Measurements from ENCODE around the gene KISS1R. TPM values are rescaled to one million over a fixed set of nuclear protein-coding genes. Genes with fewer than 3 reads are reported as not detected.
"Not testable (repeated sequence)": the region's sequence is repeated elsewhere in the genome, so short reads cannot be mapped to it uniquely, and the experiment has no call there.

Gene KISS1R
- total RNA-seq, 5 donors from 2014 or later (not counting 1 experiment from before 2014, with no cell fraction given): 1.5 to 4.9 (median 2.8) TPM

DNA sequence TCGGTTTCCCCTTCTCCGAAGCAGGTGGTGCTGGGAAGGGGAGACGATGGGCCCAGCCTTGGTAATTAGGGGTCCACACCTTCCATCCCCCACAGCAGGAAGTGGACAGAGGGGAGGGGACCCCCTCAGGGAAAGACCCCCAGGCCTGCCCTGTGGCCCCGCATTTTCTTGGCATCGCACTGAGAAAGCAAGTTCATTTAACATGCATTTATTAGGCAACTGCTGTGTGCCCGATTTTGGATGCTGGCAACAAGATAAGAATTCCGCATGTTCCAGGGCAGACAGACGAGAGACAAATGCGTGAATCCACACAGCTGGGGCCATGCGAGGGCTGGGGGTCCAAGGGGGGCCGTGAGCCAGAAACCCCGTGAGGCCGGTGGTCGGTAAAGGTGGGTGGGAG lies 37.1 kb downstream of the KISS1R start:
- POLR2A ChIA-PET: no interaction called here
- H3K27me3 ChIP-seq (replicated peaks in 1 of 2; ENCODE audit: control insufficient read depth in 2 of 2, extremely low read depth in 1 of 2, insufficient read depth in 2 of 2, low read length in 1 of 2): no peaks in the 10 kb centered on the region
- no peak overlapping the region for H3K4me3 ChIP-seq (ENCODE audit: control insufficient read depth in 1 of 2, extremely low read depth in 1 of 2, low read length in 1 of 2)
- Mint-ChIP-seq H3K4me3 (no peak overlapping the region), H3K36me3 (no peaks in the 10 kb centered on the region), H3K27me3 (no peaks in the 10 kb centered on the region), H3K4me1 (peaks cover 9 to 18% (median 12%) of the 10 kb centered on the region in 3 donors), H3K27ac (no peak overlapping the region), H3K9me3 (no peaks in the 10 kb centered on the region)
- 91% methylated on average over 11 of the region's 14 CpGs for WGBS (ENCODE audit: insufficient coverage)
- H3K36me3 ChIP-seq (ENCODE audit: control insufficient read depth in 2 of 2, extremely low read depth in 1 of 2, insufficient read depth in 1 of 2, low read length in 1 of 2): no peaks in the 10 kb centered on the region
- no peaks in the 10 kb centered on the region for H3K9me3 ChIP-seq
- peaks cover 2 to 28% of the 10 kb centered on the region in 2 experiments for H3K4me1 ChIP-seq (ENCODE audit: control insufficient read depth in 1 of 2, extremely low read depth in 1 of 2, insufficient read depth in 2 of 2, low read length in 2 of 2)
- CTCF ChIA-PET: no interaction called here
- DNase-seq (no peak), ATAC-seq (replicated peaks in 1 of 4) (no peak)
- H3K27ac ChIP-seq (ENCODE audit: low read length): no peak overlapping the region

DNA sequence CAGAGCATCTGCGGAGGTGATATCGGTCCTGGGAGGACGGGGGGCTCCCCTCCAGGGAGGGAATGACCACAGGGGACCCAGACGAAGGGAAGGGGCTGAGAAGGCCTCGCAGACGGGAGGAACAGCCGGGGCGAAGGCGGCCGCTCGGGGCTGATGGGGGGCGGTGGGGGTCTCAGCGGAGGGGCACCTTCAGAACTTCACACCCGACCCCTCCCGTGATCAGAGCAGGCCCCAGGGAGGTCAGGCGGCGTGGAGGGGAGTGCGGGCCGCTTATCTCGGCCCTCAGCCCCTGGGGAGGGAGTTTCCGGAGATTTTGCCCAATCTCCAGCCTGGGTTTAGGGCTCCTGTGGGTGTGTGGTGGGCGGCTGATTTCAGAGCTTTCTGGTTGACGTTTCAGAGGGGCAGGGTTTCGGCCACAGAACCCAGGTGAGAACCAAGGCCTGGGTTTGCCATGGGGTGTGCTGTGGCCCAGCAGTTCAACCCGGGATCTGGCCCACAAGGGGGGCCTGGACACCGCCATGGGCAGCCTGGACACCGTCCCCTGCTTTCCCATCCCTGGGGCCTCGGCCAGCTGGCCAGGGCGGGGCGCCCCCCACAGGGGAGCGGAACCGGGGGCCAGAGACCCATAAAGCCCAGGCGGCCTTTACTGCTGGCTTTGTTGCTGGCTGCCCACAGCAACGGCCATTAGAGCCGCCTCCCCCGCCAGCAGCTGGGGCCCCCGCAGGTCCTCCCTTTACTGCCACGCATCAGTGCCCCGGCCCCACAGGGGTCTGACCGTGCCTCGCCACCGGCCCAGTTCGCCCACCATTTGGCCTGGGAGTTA lies 37.8 kb downstream of the KISS1R start:
- DNase-seq (no peak), ATAC-seq (replicated peaks in 1 of 4) (no peak)
- 84% methylated on average over 41 of the region's 43 CpGs for whole genome bisulfite sequencing (ENCODE audit: insufficient coverage)
- H3K27ac Mint-ChIP-seq: no peak overlapping the region
- no peaks in the 10 kb centered on the region for H3K36me3 Mint-ChIP-seq
- Histone ChIP-seq H3K4me1 (ENCODE audit: control insufficient read depth in 1 of 2, extremely low read depth in 1 of 2, insufficient read depth in 2 of 2, low read length in 2 of 2) (peaks cover 2 to 28% of the 10 kb centered on the region in 2 experiments), H3K9me3 (no peaks in the 10 kb centered on the region), H3K27me3 (replicated peaks in 1 of 2; ENCODE audit: control insufficient read depth in 2 of 2, extremely low read depth in 1 of 2, insufficient read depth in 2 of 2, low read length in 1 of 2) (no peaks in the 10 kb centered on the region), H3K4me3 (ENCODE audit: control insufficient read depth in 1 of 2, extremely low read depth in 1 of 2, low read length in 1 of 2) (no peak overlapping the region), H3K36me3 (ENCODE audit: control insufficient read depth in 2 of 2, extremely low read depth in 1 of 2, insufficient read depth in 1 of 2, low read length in 1 of 2) (no peaks in the 10 kb centered on the region), H3K27ac (ENCODE audit: low read length) (no peak overlapping the region)
- no peak overlapping the region for H3K4me3 Mint-ChIP-seq
- ChIA-PET POLR2A (no interaction called here), CTCF (no interaction called here)
- no peaks in the 10 kb centered on the region for H3K9me3 Mint-ChIP-seq
- peaks cover 9 to 18% (median 12%) of the 10 kb centered on the region in 3 donors for H3K4me1 Mint-ChIP-seq
- no peaks in the 10 kb centered on the region for H3K27me3 Mint-ChIP-seq

DNA sequence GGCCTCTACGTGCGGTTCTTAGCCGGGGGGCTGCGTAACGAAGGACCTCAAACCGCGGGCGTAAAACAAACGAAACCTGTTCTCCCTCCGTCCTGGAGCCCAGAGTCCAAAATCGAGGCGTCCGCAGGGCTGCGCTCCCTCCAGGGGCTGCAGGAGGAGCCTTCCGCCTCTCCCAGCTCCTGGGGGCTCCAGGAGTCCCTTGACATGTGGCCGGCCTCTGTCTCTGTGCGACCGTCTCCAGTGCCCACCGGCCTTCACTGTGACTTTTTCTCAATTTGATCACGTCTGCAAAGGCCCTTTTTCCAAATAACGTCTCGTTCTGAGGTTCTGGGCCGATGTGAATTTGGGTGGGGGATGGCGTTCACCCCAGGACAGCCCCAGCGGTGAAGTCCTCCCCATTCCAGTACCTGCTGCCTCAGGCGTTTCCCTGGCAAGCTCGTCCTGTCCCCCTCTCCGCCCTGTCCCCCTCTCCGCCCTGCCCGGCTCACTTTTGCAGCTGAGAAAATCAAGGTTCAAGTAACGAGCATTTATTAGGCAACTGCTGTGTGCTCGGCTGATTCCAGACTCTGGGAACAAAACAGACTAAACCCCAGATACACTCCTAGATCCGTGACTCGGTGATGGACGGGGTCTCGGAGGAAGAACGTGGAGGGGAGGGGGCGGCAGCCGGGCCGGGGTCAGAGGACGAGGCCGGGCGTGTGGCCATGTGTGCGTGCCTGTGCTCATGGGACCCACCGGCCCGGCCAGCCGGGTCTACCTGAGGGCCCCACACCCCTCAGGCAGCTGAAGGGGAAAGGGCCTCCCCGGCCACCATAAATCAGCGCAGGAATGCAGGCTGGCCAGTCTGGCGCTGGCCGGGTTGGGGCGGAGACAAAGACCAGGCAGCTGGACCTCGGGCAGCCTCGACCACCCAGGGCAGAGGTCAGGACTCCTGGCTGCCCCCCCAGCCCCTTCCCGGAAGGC lies 39.0 kb downstream of the KISS1R start:
- no peak for ATAC-seq (replicated peaks in 1 of 4)

DNA sequence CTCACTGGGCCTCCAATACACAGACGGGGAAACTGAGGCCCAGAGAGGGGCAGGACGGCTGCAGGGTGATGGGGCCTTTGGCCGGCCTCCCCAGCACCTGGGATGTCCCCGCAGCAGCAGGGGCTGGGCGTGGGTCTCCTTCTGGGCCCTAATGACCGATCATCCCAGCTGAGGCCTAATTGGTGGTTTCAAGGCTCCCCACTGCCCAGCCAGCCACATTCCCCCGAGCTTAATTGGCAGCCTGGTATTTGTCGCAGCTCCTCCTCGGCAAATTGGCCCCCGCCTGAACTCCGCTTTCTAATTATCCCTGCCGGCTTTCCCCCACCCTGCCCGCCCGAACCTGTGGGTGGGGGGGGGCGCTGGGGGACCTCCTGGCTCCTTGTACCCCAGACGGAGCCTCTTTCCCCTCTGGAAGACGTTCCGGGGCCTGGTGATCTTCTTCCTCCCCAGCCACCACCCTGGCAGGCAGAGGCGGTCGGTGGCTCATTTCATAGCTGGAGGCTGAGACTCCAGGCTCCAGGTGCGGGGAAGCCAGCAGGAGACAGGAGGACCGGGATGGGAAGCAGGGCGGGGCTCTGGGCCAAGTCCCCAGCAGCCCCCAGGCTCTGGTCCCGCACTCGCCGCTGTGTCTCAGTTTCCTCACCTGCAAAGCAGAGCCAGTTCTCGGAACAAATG lies 39.8 kb downstream of the KISS1R start:
- H3K9me3 ChIP-seq: no peaks in the 10 kb centered on the region
- CTCF ChIA-PET: interaction anchor here in 1 of 2 donors (0.6 kb wide), 1 partner anchor 79 kb away, joined by 5 read pairs; no protein-coding TSS in a partner anchor
- H3K27me3 ChIP-seq (replicated peaks in 1 of 2; ENCODE audit: control insufficient read depth in 2 of 2, extremely low read depth in 1 of 2, insufficient read depth in 2 of 2, low read length in 1 of 2): no peaks in the 10 kb centered on the region
- H3K4me1 ChIP-seq (ENCODE audit: control insufficient read depth in 1 of 2, extremely low read depth in 1 of 2, insufficient read depth in 2 of 2, low read length in 2 of 2): peaks cover 2 to 27% of the 10 kb centered on the region in 2 experiments
- no peak overlapping the region for H3K27ac ChIP-seq (ENCODE audit: low read length)
- Mint-ChIP-seq H3K4me3 (no peak overlapping the region), H3K4me1 (peaks cover 9 to 13% (median 12%) of the 10 kb centered on the region in 3 donors), H3K27me3 (no peaks in the 10 kb centered on the region), H3K36me3 (no peaks in the 10 kb centered on the region), H3K27ac (no peak overlapping the region), H3K9me3 (no peaks in the 10 kb centered on the region)
- WGBS (ENCODE audit: insufficient coverage): 83% methylated on average over 15 of the region's 27 CpGs
- no peaks in the 10 kb centered on the region for H3K36me3 ChIP-seq (ENCODE audit: control insufficient read depth in 2 of 2, extremely low read depth in 1 of 2, insufficient read depth in 1 of 2, low read length in 1 of 2)
- POLR2A ChIA-PET: no interaction called here
- no peak overlapping the region for H3K4me3 ChIP-seq (ENCODE audit: control insufficient read depth in 1 of 2, extremely low read depth in 1 of 2, low read length in 1 of 2)
- DNase-seq (no peak), ATAC-seq (replicated peaks in 1 of 4) (no peak)

More for the DNA sequence above, 39.0 kb downstream of the KISS1R start:
- Mint-ChIP-seq H3K36me3 (no peaks in the 10 kb centered on the region), H3K27ac (no peak overlapping the region), H3K27me3 (no peaks in the 10 kb centered on the region), H3K9me3 (no peaks in the 10 kb centered on the region), H3K4me3 (no peak overlapping the region), H3K4me1 (peaks cover 9 to 18% (median 12%) of the 10 kb centered on the region in 3 donors)
- no peaks in the 10 kb centered on the region for H3K36me3 ChIP-seq (ENCODE audit: control insufficient read depth in 2 of 2, extremely low read depth in 1 of 2, insufficient read depth in 1 of 2, low read length in 1 of 2)
- no peak overlapping the region for H3K4me3 ChIP-seq (ENCODE audit: control insufficient read depth in 1 of 2, extremely low read depth in 1 of 2, low read length in 1 of 2)
- H3K27me3 ChIP-seq (replicated peaks in 1 of 2; ENCODE audit: control insufficient read depth in 2 of 2, extremely low read depth in 1 of 2, insufficient read depth in 2 of 2, low read length in 1 of 2): no peaks in the 10 kb centered on the region
- no peak for DNase-seq
- POLR2A ChIA-PET: no interaction called here
- CTCF ChIA-PET: interaction anchor here in 1 of 2 donors (0.6 kb wide), 2 partner anchors 16 to 78 kb away, joined by 3 to 5 read pairs; no protein-coding TSS in a partner anchor
- peaks cover 2 to 28% of the 10 kb centered on the region in 2 experiments for H3K4me1 ChIP-seq (ENCODE audit: control insufficient read depth in 1 of 2, extremely low read depth in 1 of 2, insufficient read depth in 2 of 2, low read length in 2 of 2)
- no peak overlapping the region for H3K27ac ChIP-seq (ENCODE audit: low read length)
- H3K9me3 ChIP-seq: no peaks in the 10 kb centered on the region
- 97% methylated on average over 53 of the region's 55 CpGs for WGBS (ENCODE audit: insufficient coverage)

DNA sequence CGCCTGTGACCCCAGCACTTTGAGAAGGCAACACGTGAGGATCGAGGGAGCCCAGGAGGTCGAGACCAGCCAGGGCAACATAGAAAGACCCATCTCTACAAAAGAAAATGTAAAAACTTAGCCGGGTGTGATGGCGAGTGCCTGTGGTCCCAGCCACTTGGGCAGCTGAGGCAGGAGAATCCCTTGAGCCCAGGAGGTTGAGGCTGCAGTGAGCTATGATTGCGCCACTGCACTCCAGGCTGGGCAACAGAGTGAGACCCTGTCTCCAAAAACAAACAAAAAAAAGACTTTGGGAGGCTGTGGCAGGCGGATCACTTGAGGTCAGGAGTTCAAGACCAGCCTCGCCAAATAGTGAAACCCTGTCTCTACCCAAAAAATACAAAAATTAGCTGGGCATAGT lies 40.4 kb downstream of the KISS1R start:
- H3K36me3 Mint-ChIP-seq; H3K4me3 Mint-ChIP-seq; H3K36me3 ChIP-seq (ENCODE audit: control insufficient read depth in 2 of 2, extremely low read depth in 1 of 2, insufficient read depth in 1 of 2, low read length in 1 of 2); DNase-seq; POLR2A ChIA-PET; CTCF ChIA-PET; H3K9me3 Mint-ChIP-seq; H3K27me3 Mint-ChIP-seq; ATAC-seq (replicated peaks in 1 of 4); H3K4me3 ChIP-seq (ENCODE audit: control insufficient read depth in 1 of 2, extremely low read depth in 1 of 2, low read length in 1 of 2); H3K27me3 ChIP-seq (replicated peaks in 1 of 2; ENCODE audit: control insufficient read depth in 2 of 2, extremely low read depth in 1 of 2, insufficient read depth in 2 of 2, low read length in 1 of 2); H3K27ac ChIP-seq (ENCODE audit: low read length); H3K9me3 ChIP-seq; H3K27ac Mint-ChIP-seq: not testable (repeated sequence)
- peaks cover 2 to 25% of the 10 kb centered on the region in 2 experiments for H3K4me1 ChIP-seq (ENCODE audit: control insufficient read depth in 1 of 2, extremely low read depth in 1 of 2, insufficient read depth in 2 of 2, low read length in 2 of 2)
- 89% methylated on average over 6 of the region's 9 CpGs for WGBS (ENCODE audit: insufficient coverage)
- peaks cover 9 to 17% (median 12%) of the 10 kb centered on the region in 3 donors for H3K4me1 Mint-ChIP-seq

Measured in T-cell (primary cell).